ENCODE data around the gene GPC6. TPM values are rescaled to one million over a fixed set of nuclear protein-coding genes. Genes with fewer than 3 reads are reported as not detected.

The GPC6 gene
- total RNA-seq, 1 experiment from 2014 or later = not detected

- H3K4me1 Mint-ChIP-seq (ENCODE audit: low read depth, unreplicated experiment) = no peaks in the 10 kb centered on the region
- no peak for TF ChIP-seq CTCF (IDR thresholded peaks at IDR 0.05; ENCODE audit: unreplicated experiment)
- CTCF ChIA-PET = no interaction called here
- H3K4me3 Mint-ChIP-seq (ENCODE audit: low read depth, unreplicated experiment) = no peak overlapping the region
- no peak for DNase-seq
- BruUV-seq (replicated peaks) = no TSS peak
- H3K36me3 Mint-ChIP-seq (ENCODE audit: insufficient read depth, unreplicated experiment) = no peaks in the 10 kb centered on the region
- intact Hi-C loops (cut with micrococcal nuclease; ENCODE audit: unreplicated experiment) = no loop called here
- H3K27me3 Mint-ChIP-seq (ENCODE audit: unreplicated experiment) = no peaks in the 10 kb centered on the region
- H3K9me3 Mint-ChIP-seq (ENCODE audit: low read depth, unreplicated experiment) = no peaks in the 10 kb centered on the region
- no peak overlapping the region for H3K27ac Mint-ChIP-seq (ENCODE audit: unreplicated experiment)
These were observed 720.4 kb downstream of the GPC6 start for GRCh38 chr13:93946994-93947393.

GRCh38 chr13:93947651-93948050 lies 721.0 kb downstream of the GPC6 start:
- no TSS peak for BruUV-seq (replicated peaks)

GRCh38 chr13:93948162-93948922 lies 721.7 kb downstream of the GPC6 start:
- intact Hi-C loops (cut with micrococcal nuclease; ENCODE audit: unreplicated experiment) = no loop called here
- no peak for TF ChIP-seq CTCF (IDR thresholded peaks at IDR 0.05; ENCODE audit: unreplicated experiment)
- no peak overlapping the region for H3K27ac Mint-ChIP-seq (ENCODE audit: unreplicated experiment)
- no peaks in the 10 kb centered on the region for H3K4me1 Mint-ChIP-seq (ENCODE audit: low read depth, unreplicated experiment)
- DNase-seq = no peak
- H3K36me3 Mint-ChIP-seq (ENCODE audit: insufficient read depth, unreplicated experiment) = no peaks in the 10 kb centered on the region
- no TSS peak for BruUV-seq (replicated peaks)
- no peak overlapping the region for H3K4me3 Mint-ChIP-seq (ENCODE audit: low read depth, unreplicated experiment)
- no peaks in the 10 kb centered on the region for H3K27me3 Mint-ChIP-seq (ENCODE audit: unreplicated experiment)
- CTCF ChIA-PET = no interaction called here
- no peaks in the 10 kb centered on the region for H3K9me3 Mint-ChIP-seq (ENCODE audit: low read depth, unreplicated experiment)

More at GRCh38 chr13:93947651-93948050, 721.0 kb downstream of the GPC6 start:
- H3K27ac Mint-ChIP-seq (ENCODE audit: unreplicated experiment) = no peak overlapping the region
- H3K4me1 Mint-ChIP-seq (ENCODE audit: low read depth, unreplicated experiment) = no peaks in the 10 kb centered on the region
- TF ChIP-seq CTCF (IDR thresholded peaks at IDR 0.05; ENCODE audit: unreplicated experiment) = no peak
- no peaks in the 10 kb centered on the region for H3K36me3 Mint-ChIP-seq (ENCODE audit: insufficient read depth, unreplicated experiment)
- no peaks in the 10 kb centered on the region for H3K9me3 Mint-ChIP-seq (ENCODE audit: low read depth, unreplicated experiment)
- no peak for DNase-seq
- intact Hi-C loops (cut with micrococcal nuclease; ENCODE audit: unreplicated experiment) = no loop called here
- no peaks in the 10 kb centered on the region for H3K27me3 Mint-ChIP-seq (ENCODE audit: unreplicated experiment)
- no peak overlapping the region for H3K4me3 Mint-ChIP-seq (ENCODE audit: low read depth, unreplicated experiment)
- CTCF ChIA-PET = no interaction called here

GRCh38 chr13:93951108-93951507 lies 724.5 kb downstream of the GPC6 start:
- CTCF ChIA-PET = no interaction called here
- Mint-ChIP-seq H3K36me3 (ENCODE audit: insufficient read depth, unreplicated experiment) (no peaks in the 10 kb centered on the region), H3K4me1 (ENCODE audit: low read depth, unreplicated experiment) (no peaks in the 10 kb centered on the region), H3K9me3 (ENCODE audit: low read depth, unreplicated experiment) (peaks cover 7% of the 10 kb centered on the region), H3K27ac (ENCODE audit: unreplicated experiment) (no peak overlapping the region), H3K4me3 (ENCODE audit: low read depth, unreplicated experiment) (no peak overlapping the region), H3K27me3 (ENCODE audit: unreplicated experiment) (no peaks in the 10 kb centered on the region)
- intact Hi-C loops (cut with micrococcal nuclease; ENCODE audit: unreplicated experiment) = no loop called here
- no TSS peak for BruUV-seq (replicated peaks)
- DNase-seq = no peak
- no peak for TF ChIP-seq CTCF (IDR thresholded peaks at IDR 0.05; ENCODE audit: unreplicated experiment)

All from Calu3 (cell line).